ENCODE data around the gene C10orf71.

- no peak for TF ChIP-seq CTCF (IDR thresholded peaks at IDR 0.05; ENCODE audit: poor library complexity, severe bottlenecking)
- TF ChIP-seq EP300 (conservative IDR thresholded peaks at IDR 0.05; ENCODE audit: poor library complexity, severe bottlenecking): no peak
- TF ChIP-seq EZH2 (IDR thresholded peaks at IDR 0.05; ENCODE audit: borderline replicate concordance, insufficient read depth, low read length, poor library complexity, severe bottlenecking): no peak
Measured at GRCh38 chr10:49271346-49271745, 27.6 kb upstream of the C10orf71 start.

Data from neural cell (in vitro differentiated cells).